Epithelial cell of prostate (primary cell): ENCODE measurements around the gene TMPRSS13.

Experiments used
- DNase-seq: peaks from one replicate; pipeline ENCODE4 v3.0.0-alpha.2; 2011; ENCODE audit warnings: low read depth, low spot score
- H3K27ac ChIP-seq: fragments of 450-650 bp; 2 replicates; pipeline ENCODE4 v1.5.1; 2017; ENCODE audit warnings: mild to moderate bottlenecking

TMPRSS13 gene

GRCh38 chr11:117860139-117860538 lies 69.1 kb downstream of the TMPRSS13 start:
- H3K27ac ChIP-seq = no peak overlapping the region
- DNase-seq = no peak

- H3K27ac ChIP-seq = no peak overlapping the region
- no peak for DNase-seq
Observed at GRCh38 chr11:117859488-117860112, 69.6 kb downstream of the TMPRSS13 start.

- DNase-seq = no peak
- H3K27ac ChIP-seq = no peak overlapping the region
Observed at GRCh38 chr11:117859061-117859460, 70.1 kb downstream of the TMPRSS13 start.

- no peak overlapping the region for H3K27ac ChIP-seq
- DNase-seq = no peak
Observed at GRCh38 chr11:117857734-117858414, 71.3 kb downstream of the TMPRSS13 start.

- no peak overlapping the region for H3K27ac ChIP-seq
- DNase-seq = no peak
Observed at GRCh38 chr11:117855912-117856651, 73.1 kb downstream of the TMPRSS13 start.

- H3K27ac ChIP-seq = no peak overlapping the region
- no peak for DNase-seq
Observed at GRCh38 chr11:117855186-117855845, 73.9 kb downstream of the TMPRSS13 start.

GRCh38 chr11:117852309-117852708 lies 76.9 kb downstream of the TMPRSS13 start:
- no peak for DNase-seq
- H3K27ac ChIP-seq = no peak overlapping the region

GRCh38 chr11:117851852-117852251 lies 77.3 kb downstream of the TMPRSS13 start:
- no peak overlapping the region for H3K27ac ChIP-seq
- DNase-seq = no peak

GRCh38 chr11:117851106-117851505 lies 78.1 kb downstream of the TMPRSS13 start:
- DNase-seq = no peak
- no peak overlapping the region for H3K27ac ChIP-seq
